Gastroesophageal sphincter (tissue), 4 donors: ENCODE measurements around the gene HDAC4. TPM values are rescaled to one million over a fixed set of nuclear protein-coding genes. Genes with fewer than 3 reads are reported as not detected.
A peak's percentile ranks its signal among the peaks of the same experiment; 100 is the strongest.

Experiments used
- ATAC-seq: fragments of 150-250 bp; one replicate; pipeline ENCODE4 v1.9.1; 2016; ENCODE audit warnings: mild to moderate bottlenecking, moderate library complexity
- H3K27ac ChIP-seq, 4 donors: fragments of 200-600 bp; sonication (generic) in 3 of 4; 1 replicate in 3 of 4; 2 replicates in 1 of 4; pipeline ENCODE4 v1.5.1; 2016 to 2019
- H3K27me3 ChIP-seq: fragments of 200-600 bp; sonication (generic); one replicate; pipeline ENCODE4 v1.5.1; 2019
- H3K36me3 ChIP-seq, 2 donors: fragments of 200-600 bp; sonication (generic); one replicate each; pipeline ENCODE4 v1.5.1; 2019; ENCODE audit warnings: control low read depth in 1 of 2
- H3K4me1 ChIP-seq, 3 donors: fragments of 200-600 bp; sonication (generic); 1 replicate in 2 of 3; 2 replicates in 1 of 3; pipeline ENCODE4 v1.5.1; 2016 to 2019; ENCODE audit warnings: control low read depth in 2 of 3
- H3K4me3 ChIP-seq, 2 donors: fragments of 200-600 bp; sonication (generic); one replicate each; pipeline ENCODE4 v1.5.1; 2019; ENCODE audit warnings: mild to moderate bottlenecking in 1 of 2, moderate library complexity in 1 of 2
- H3K9me3 ChIP-seq, 3 donors: fragments of 200-600 bp; sonication (generic); one replicate each; pipeline ENCODE4 v1.5.1; 2017 to 2019; ENCODE audit warnings: control low read depth in 2 of 3
- EP300 ChIP-seq: sonication (generic); formaldehyde crosslinking; IDR thresholded peaks from one replicate; pipeline ENCODE4 v1.6.1; 2017; ENCODE audit warnings: antibody characterized with exemption, mild to moderate bottlenecking
- POLR2A ChIP-seq, 2 donors: fragments of 450-650 bp; IDR thresholded peaks; one replicate each; pipeline ENCODE4 v1.6.1; 2017; ENCODE audit warnings: antibody characterized with exemption in 2 of 2, mild to moderate bottlenecking in 2 of 2, moderate library complexity in 1 of 2
- POLR2AphosphoS5 ChIP-seq: sonication (generic); formaldehyde crosslinking; IDR thresholded peaks from one replicate; pipeline ENCODE4 v1.6.1; 2017; ENCODE audit warnings: antibody characterized with exemption
- WGBS, 2 donors: methylation state at CpG; one replicate each; pipeline ENCODE4 v1.1.5; 2018; ENCODE audit warnings: low coverage in 1 of 2; 5-methylcytosine and 5-hydroxymethylcytosine counted together
- total RNA-seq, 4 donors: library from RNA; depleted of rRNA; stranded (reverse); fragments of >200 nt; gene quantifications; one replicate each; pipeline ENCODE4 v1.1.0, GENCODE V29; 2016
- TF ChIP-seq, protein P1 (sequence below), 4 experiments: fragments of 200-600 bp in 2 of 4; fragments of 450-650 bp in 2 of 4; sonication (generic) in 1 of 4; IDR thresholded peaks; one replicate each; pipeline ENCODE4 v1.5.1; 2017 to 2019; ENCODE audit warnings: antibody characterized with exemption in 4 of 4, mild to moderate bottlenecking in 2 of 4, moderate library complexity in 2 of 4

Gene HDAC4
- total RNA-seq, 4 donors from 2014 or later, result 41.3 to 104 (median 85.8) TPM

DNA sequence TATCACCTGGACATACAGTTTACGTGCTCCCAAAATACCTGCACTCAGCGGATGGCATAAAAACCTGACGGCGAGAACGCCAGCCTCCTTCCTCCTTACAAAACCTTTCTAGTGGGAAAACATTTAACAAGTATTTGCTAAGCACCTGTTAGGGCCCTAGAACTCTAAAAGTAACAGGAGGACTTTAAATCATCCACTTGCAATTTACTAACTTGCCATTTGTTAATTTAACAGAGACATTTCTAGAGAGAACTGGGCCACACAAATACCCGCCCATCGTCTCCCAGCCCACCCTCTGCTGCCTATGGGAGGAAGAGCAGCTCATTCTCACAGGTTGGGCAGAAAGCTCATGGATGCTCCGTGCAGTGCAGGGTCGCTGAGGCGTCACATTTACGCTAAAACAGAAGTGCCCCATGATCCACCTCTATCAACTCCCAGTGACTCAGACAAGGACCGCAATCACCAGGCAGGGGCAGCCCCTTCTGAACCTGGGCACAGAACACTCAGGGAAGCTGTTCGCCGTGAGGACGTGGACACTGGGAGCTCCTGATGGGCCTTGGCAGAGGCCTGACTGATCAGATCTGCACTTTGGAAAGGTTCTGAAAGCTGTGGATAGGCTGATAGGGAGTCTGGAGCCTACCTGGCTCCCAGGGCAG, 106.9 kb downstream of the HDAC4 start:
- H3K27ac ChIP-seq, result peak overlapping the region in 3 of 4 donors; percentile 77 to 84 (median 83)

DNA sequence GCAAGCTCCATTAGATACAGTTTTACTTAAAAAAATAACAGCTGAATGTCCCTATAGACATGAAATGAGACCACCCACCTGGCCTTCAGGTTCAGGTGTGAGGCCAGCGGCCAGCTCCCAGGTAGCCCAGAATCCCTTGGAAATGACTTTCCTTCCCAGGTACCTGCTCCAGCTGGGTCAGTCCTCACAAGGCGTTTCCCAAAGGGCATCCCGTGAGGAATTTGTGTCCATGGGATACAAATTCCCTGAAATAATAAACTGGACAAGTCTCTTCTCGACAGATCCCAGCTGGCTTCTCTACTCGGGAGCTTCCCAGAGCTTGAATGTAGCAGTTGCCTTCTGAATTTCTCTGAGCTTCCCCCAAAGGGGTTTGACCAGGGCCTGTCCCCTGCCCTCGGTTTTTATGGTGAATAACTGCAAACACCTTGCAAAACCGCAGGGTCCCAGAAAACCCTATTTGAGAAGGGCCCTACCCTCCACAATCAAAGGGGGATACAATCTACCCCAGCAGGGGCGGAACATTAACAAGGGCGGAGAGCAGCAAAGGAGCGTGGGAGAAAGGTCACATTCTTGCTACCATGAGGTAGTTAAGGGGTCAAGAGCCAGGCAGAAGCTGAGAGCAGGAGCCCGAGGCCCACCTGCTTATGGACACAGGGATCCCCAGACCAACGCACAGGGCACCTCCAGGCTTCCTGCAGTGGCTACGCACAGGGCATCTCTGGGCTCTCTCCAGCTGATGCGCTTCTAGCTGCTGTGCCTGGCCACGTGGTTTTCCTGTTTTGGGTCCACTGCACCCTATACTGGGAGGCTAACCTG, 107.7 kb downstream of the HDAC4 start:
- no peak for ATAC-seq
- Histone ChIP-seq H3K27ac (peak overlapping the region in 3 of 4 donors; percentile 77 to 84 (median 83)), H3K9me3 (no peaks in the 10 kb centered on the region), H3K36me3 (no peaks in the 10 kb centered on the region), H3K4me1 (peaks cover 0 to 98% (median 64%) of the 10 kb centered on the region in 3 donors), H3K4me3 (no peak overlapping the region), H3K27me3 (no peaks in the 10 kb centered on the region)
- 5 to 91% methylated on average over 3 to 4 of the region's 15 CpGs for WGBS, 2 donors
- TF ChIP-seq POLR2A (IDR thresholded peaks at IDR 0.05) (no peak), EP300 (no peak), POLR2AphosphoS5 (no peak)
- TF ChIP-seq, protein P1, sequence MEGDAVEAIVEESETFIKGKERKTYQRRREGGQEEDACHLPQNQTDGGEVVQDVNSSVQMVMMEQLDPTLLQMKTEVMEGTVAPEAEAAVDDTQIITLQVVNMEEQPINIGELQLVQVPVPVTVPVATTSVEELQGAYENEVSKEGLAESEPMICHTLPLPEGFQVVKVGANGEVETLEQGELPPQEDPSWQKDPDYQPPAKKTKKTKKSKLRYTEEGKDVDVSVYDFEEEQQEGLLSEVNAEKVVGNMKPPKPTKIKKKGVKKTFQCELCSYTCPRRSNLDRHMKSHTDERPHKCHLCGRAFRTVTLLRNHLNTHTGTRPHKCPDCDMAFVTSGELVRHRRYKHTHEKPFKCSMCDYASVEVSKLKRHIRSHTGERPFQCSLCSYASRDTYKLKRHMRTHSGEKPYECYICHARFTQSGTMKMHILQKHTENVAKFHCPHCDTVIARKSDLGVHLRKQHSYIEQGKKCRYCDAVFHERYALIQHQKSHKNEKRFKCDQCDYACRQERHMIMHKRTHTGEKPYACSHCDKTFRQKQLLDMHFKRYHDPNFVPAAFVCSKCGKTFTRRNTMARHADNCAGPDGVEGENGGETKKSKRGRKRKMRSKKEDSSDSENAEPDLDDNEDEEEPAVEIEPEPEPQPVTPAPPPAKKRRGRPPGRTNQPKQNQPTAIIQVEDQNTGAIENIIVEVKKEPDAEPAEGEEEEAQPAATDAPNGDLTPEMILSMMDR (IDR thresholded peaks at IDR 0.05), result no peak

More for the DNA sequence above, 106.9 kb downstream of the HDAC4 start:
- H3K4me1 ChIP-seq, result peaks cover 0 to 98% (median 67%) of the 10 kb centered on the region in 3 donors
- no peaks in the 10 kb centered on the region for H3K9me3 ChIP-seq
- no peaks in the 10 kb centered on the region for H3K36me3 ChIP-seq
- H3K27me3 ChIP-seq, result no peaks in the 10 kb centered on the region
- H3K4me3 ChIP-seq, result no peak overlapping the region
- 78 to 80% methylated on average over 3 to 10 of the region's 15 CpGs for WGBS, 2 donors
- TF ChIP-seq, protein P1 (IDR thresholded peaks at IDR 0.05), result no peak
- no peak for TF ChIP-seq EP300
- no peak for TF ChIP-seq POLR2A (IDR thresholded peaks at IDR 0.05)
- TF ChIP-seq POLR2AphosphoS5, result no peak
- no peak for ATAC-seq

DNA sequence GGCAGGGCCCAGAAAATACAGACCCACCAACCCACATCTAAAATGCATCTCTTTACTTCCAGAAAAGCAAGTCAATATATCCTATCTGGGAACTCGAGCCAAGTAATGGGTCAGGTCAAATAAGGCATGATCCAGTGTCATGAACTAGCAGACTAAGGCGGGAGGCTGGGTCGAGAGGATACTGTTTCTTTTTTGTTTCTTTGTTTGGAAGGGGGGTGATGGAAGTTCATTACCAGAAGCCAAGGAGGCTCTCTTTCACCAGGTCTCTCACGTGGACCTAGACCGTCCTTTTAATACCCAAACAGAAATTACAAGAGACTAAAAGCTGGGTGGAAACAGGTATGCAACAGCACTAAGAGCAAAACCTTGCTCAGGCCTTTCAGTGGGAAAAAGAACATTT, 108.3 kb downstream of the HDAC4 start:
- H3K4me1 ChIP-seq, result peaks cover 0 to 98% (median 61%) of the 10 kb centered on the region in 3 donors

DNA sequence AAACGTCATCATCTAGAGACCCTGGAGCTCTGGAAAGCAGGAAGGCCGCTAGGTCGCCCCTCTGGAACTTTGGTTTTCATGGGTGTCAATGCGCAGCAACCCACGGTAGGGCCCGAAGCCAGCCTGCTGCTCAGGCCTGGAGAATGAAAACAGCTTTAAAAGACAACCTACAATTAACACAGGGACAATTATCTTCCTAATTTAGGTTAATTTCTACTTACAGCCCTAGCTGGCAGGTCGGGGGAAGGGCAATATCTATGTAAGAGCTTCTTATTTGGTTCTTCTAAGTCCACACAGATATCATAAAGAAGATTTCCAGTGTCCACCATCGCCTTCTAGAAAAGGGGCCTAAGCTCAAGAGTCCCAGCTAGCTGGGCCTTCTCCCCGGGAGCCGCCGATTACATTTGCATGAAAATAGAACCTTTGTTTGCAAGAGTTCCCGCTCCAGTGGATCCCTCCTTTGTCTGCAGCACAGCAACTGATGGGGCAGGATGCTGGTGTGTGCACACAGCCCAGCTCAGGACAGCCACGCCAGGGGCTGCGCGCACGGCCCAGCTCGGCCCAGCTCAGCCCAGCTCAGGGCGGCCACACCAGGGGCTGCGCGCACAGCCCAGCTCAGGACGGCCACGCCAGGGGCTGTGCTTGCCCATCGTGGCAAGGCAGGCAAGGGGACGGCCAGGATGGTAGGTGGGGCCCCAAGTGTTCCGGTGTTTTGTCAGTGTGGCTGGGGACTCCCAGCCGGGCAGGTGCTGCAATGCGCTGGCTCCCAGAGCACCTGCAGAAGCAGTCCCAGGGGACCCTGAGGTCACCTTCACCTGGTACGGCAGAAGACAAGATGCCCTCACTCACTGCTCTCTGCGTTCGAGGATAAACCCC, 109.1 kb downstream of the HDAC4 start:
- TF ChIP-seq EP300 (no peak), POLR2AphosphoS5 (no peak), POLR2A (IDR thresholded peaks at IDR 0.05) (no peak)
- TF ChIP-seq, protein P1 (IDR thresholded peaks at IDR 0.05), result no peak
- Histone ChIP-seq H3K4me3 (no peak overlapping the region), H3K9me3 (no peaks in the 10 kb centered on the region), H3K27ac (peak overlapping the region; percentile 8 to 84 (median 80)), H3K36me3 (no peaks in the 10 kb centered on the region), H3K4me1 (peaks cover 0 to 98% (median 64%) of the 10 kb centered on the region in 3 donors), H3K27me3 (no peaks in the 10 kb centered on the region)
- no peak for ATAC-seq
- 69 to 91% methylated on average over 5 to 6 of the region's 30 CpGs for WGBS, 2 donors

More for the DNA sequence above, 108.3 kb downstream of the HDAC4 start:
- Histone ChIP-seq H3K27me3 (no peaks in the 10 kb centered on the region), H3K36me3 (no peaks in the 10 kb centered on the region), H3K4me3 (no peak overlapping the region), H3K27ac (peak overlapping the region in 3 of 4 donors; percentile 77 to 84 (median 83)), H3K9me3 (no peaks in the 10 kb centered on the region)
- no peak for ATAC-seq
- TF ChIP-seq POLR2AphosphoS5 (no peak), POLR2A (IDR thresholded peaks at IDR 0.05) (no peak), EP300 (no peak)
- TF ChIP-seq, protein P1 (IDR thresholded peaks at IDR 0.05), result no peak
- WGBS, 2 donors, result 71 to 79% methylated on average over 3 to 5 of the region's 5 CpGs
